ENCODE results near the gene ZIC1. TPM values are rescaled to one million over a fixed set of nuclear protein-coding genes. Genes with fewer than 3 reads are reported as not detected.

ZIC1 gene
- polyA plus RNA-seq, 1 donor (not counting 4 experiments of a cell fraction or from before 2014, with no cell fraction given): not detected

DNA sequence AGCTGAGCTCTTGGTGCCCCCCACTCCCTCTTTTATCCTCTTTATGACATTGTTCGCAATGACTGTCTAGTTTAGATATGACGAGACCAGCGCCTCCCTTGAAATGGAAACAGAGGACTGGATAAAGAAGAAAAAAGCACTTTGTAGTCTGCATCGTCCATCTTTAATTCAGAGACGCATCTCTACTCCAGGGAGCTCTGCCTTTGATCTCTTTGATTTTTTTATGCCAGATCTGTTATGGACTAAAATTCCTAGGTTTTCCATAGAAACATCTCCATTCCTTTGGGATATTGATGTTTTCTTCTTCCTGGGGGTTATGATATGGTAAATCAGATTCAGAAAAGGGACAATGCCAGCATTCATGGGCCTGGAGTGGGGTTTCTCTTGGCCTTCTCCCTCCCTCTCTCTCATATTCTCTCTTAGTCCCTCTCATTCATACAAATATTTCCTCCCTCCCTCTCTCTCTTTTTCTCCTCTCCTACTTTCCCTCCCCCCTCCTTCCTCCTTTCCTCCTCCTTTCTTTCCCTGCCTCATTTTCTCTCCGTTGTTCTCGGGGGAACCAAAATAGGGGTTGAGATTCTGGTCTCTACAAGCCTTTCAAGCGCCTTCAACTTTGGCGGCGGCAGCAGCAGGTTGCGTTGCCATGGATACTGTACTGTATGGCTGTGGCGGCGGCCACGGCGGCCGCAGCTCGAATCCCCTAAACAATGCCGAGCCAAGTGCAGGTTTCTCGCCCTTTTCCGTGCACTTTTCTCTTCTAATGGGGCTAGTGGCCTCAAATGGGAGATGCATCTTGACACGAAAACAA lies 48.3 kb upstream of the ZIC1 start:
- dilution Hi-C loops (cut with MboI; ENCODE audit: extremely low pct_ligation_motif_present, low sequenced_read_pairs): no loop called here
- no peak for DNase-seq (ENCODE audit: low read depth, low spot score)
- H3K36me3 ChIP-seq (ENCODE audit: control insufficient read depth in 2 of 2, extremely low read depth in 1 of 2, insufficient read depth in 2 of 2, low read length in 2 of 2): no peaks in the 10 kb centered on the region
- no peaks in the 10 kb centered on the region for H3K79me2 ChIP-seq (ENCODE audit: control insufficient read depth, insufficient read depth, low read length)
- no peak overlapping the region for H3K9ac ChIP-seq (ENCODE audit: control insufficient read depth, extremely low read depth, insufficient read depth, low read length)
- H3K4me2 ChIP-seq (ENCODE audit: control insufficient read depth, extremely low read depth, insufficient read depth, low read depth, low read length): no peak overlapping the region
- no peaks in the 10 kb centered on the region for H3K9me1 ChIP-seq (ENCODE audit: control insufficient read depth, extremely low read depth, insufficient read depth, low read length)
- H2AFZ ChIP-seq (ENCODE audit: control insufficient read depth, low read length): no peak overlapping the region
- no peak overlapping the region for H3K4me3 ChIP-seq (ENCODE audit: control insufficient read depth in 2 of 3, extremely low read depth in 1 of 3, insufficient read depth in 2 of 3, low read depth in 1 of 3, low read length in 3 of 3)
- H4K20me1 ChIP-seq (ENCODE audit: control insufficient read depth, extremely low read depth, insufficient read depth, low read length): no peaks in the 10 kb centered on the region
- no peaks in the 10 kb centered on the region for H3K4me1 ChIP-seq (ENCODE audit: control insufficient read depth, extremely low read depth, insufficient read depth, low read length)
- TF ChIP-seq, protein P1, sequence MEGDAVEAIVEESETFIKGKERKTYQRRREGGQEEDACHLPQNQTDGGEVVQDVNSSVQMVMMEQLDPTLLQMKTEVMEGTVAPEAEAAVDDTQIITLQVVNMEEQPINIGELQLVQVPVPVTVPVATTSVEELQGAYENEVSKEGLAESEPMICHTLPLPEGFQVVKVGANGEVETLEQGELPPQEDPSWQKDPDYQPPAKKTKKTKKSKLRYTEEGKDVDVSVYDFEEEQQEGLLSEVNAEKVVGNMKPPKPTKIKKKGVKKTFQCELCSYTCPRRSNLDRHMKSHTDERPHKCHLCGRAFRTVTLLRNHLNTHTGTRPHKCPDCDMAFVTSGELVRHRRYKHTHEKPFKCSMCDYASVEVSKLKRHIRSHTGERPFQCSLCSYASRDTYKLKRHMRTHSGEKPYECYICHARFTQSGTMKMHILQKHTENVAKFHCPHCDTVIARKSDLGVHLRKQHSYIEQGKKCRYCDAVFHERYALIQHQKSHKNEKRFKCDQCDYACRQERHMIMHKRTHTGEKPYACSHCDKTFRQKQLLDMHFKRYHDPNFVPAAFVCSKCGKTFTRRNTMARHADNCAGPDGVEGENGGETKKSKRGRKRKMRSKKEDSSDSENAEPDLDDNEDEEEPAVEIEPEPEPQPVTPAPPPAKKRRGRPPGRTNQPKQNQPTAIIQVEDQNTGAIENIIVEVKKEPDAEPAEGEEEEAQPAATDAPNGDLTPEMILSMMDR (optimal IDR thresholded peaks at IDR 0.05 in 1 of 3, IDR thresholded peaks at IDR 0.05 in 1 of 3, conservative IDR thresholded peaks at IDR 0.05 in 1 of 3; ENCODE audit: extremely low read depth in 1 of 3, insufficient read depth in 2 of 3, low read length in 3 of 3): no peak
- TF ChIP-seq EZH2 (IDR thresholded peaks at IDR 0.05; ENCODE audit: low read length): no peak
- no peak overlapping the region for H3K27ac ChIP-seq (ENCODE audit: control insufficient read depth, insufficient read depth, low read length)
- H3K27me3 ChIP-seq (ENCODE audit: control insufficient read depth, extremely low read depth, insufficient read depth, low read length): peaks cover 59% of the 10 kb centered on the region
- FAIRE-seq: no peak
- H3K9me3 ChIP-seq (ENCODE audit: control insufficient read depth, low read depth, low read length): no peaks in the 10 kb centered on the region

DNA sequence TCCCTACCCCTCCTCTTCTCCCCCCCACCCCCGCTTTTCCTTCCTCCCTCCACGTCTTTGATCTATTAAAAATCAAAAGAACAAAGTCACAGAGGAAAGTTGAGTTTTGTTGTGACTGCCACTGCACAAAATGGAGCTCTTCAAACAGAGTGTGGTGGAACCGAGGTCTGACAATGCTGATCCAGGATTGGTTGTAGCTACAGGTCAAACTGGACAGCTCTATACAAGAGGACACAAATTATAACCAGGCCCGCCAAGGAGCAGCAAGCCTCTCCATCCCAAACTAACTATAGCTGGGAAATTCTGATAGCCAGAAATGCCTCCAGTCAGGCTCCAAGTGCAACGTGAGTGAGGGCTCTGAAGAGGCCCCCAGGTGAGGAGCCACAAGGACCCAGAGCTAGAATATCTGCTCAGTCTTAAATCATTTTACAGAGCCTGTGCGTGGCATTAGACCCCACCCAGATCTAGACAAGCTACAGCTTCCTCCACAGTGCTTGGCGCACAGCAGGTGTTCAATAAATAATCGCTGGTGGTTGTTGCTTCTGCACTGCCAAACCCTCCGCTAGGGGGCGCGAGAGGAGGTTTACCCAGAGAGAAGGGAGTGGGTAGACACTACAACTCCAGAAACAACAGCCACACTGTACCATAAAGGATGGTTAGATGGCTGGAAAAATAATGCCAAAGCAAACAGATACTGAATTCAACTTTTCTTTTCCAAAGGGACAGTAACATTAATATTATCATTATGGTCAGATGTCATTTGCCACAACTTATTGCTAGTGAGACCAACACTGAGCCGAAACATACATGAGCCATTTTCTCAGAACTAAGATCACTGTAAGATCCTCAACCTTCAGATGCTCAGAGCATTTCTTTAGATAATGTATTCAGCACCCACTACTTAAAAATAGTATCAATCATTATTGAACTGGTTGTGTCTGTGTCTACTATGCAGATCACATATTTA lies 47.4 kb upstream of the ZIC1 start:
- H3K4me2 ChIP-seq (ENCODE audit: control insufficient read depth, extremely low read depth, insufficient read depth, low read depth, low read length): no peak overlapping the region
- dilution Hi-C loops (cut with MboI; ENCODE audit: extremely low pct_ligation_motif_present, low sequenced_read_pairs): no loop called here
- H3K9me3 ChIP-seq (ENCODE audit: control insufficient read depth, low read depth, low read length): no peaks in the 10 kb centered on the region
- H3K9ac ChIP-seq (ENCODE audit: control insufficient read depth, extremely low read depth, insufficient read depth, low read length): no peak overlapping the region
- FAIRE-seq: no peak
- no peak overlapping the region for H2AFZ ChIP-seq (ENCODE audit: control insufficient read depth, low read length)
- H4K20me1 ChIP-seq (ENCODE audit: control insufficient read depth, extremely low read depth, insufficient read depth, low read length): no peaks in the 10 kb centered on the region
- no peaks in the 10 kb centered on the region for H3K36me3 ChIP-seq (ENCODE audit: control insufficient read depth in 2 of 2, extremely low read depth in 1 of 2, insufficient read depth in 2 of 2, low read length in 2 of 2)
- no peaks in the 10 kb centered on the region for H3K4me1 ChIP-seq (ENCODE audit: control insufficient read depth, extremely low read depth, insufficient read depth, low read length)
- no peak for TF ChIP-seq EZH2 (IDR thresholded peaks at IDR 0.05; ENCODE audit: low read length)
- TF ChIP-seq, protein P1 (optimal IDR thresholded peaks at IDR 0.05 in 1 of 3, IDR thresholded peaks at IDR 0.05 in 1 of 3, conservative IDR thresholded peaks at IDR 0.05 in 1 of 3; ENCODE audit: extremely low read depth in 1 of 3, insufficient read depth in 2 of 3, low read length in 3 of 3): peak; percentile 37 to 58 (median 53)
- no peaks in the 10 kb centered on the region for H3K9me1 ChIP-seq (ENCODE audit: control insufficient read depth, extremely low read depth, insufficient read depth, low read length)
- no peak overlapping the region for H3K27ac ChIP-seq (ENCODE audit: control insufficient read depth, insufficient read depth, low read length)
- peaks cover 51% of the 10 kb centered on the region for H3K27me3 ChIP-seq (ENCODE audit: control insufficient read depth, extremely low read depth, insufficient read depth, low read length)
- H3K4me3 ChIP-seq (ENCODE audit: control insufficient read depth in 2 of 3, extremely low read depth in 1 of 3, insufficient read depth in 2 of 3, low read depth in 1 of 3, low read length in 3 of 3): no peak overlapping the region
- no peak for DNase-seq (ENCODE audit: low read depth, low spot score)
- no peaks in the 10 kb centered on the region for H3K79me2 ChIP-seq (ENCODE audit: control insufficient read depth, insufficient read depth, low read length)

Data from keratinocyte (primary cell).